K562 (cell line): Measurements from ENCODE around the gene POLE2.

Experiments
- CTCF ChIP-seq, 3 experiments: IDR thresholded peaks in 2 of 3; conservative IDR thresholded peaks in 1 of 3; 2 replicates each; pipeline ENCODE4 v1.5.1; 2011 to 2012; ENCODE audit warnings: low read length in 3 of 3, mild to moderate bottlenecking in 3 of 3, control low read depth in 2 of 3, improper control_type of control experiment in 1 of 3, inconsistent platforms in 1 of 3, low read depth in 1 of 3, mixed read lengths in 1 of 3, moderate library complexity in 1 of 3; ENCODE audit not compliant: insufficient read depth in 2 of 3
- CUX1 ChIP-seq: fragments of 200-800 bp; sonication (Bioruptor generic); IDR thresholded peaks from 2 replicates; pipeline ENCODE4 v1.6.1; 2016; ENCODE audit warnings: missing genetic modification characterization, missing compliant biosample characterization
- EP300 ChIP-seq: IDR thresholded peaks from 2 replicates; pipeline ENCODE4 v1.6.1; 2012; ENCODE audit warnings: low read length, improper control_type of control experiment
- HDGF ChIP-seq: fragments of 450-650 bp; IDR thresholded peaks from 2 replicates; pipeline ENCODE4 v1.6.1; 2016
- HNRNPK ChIP-seq: fragments of 200-400 bp; formaldehyde crosslinking; IDR thresholded peaks from one replicate; pipeline ENCODE4 v1.6.1; 2018; ENCODE audit warnings: mild to moderate bottlenecking, low read depth, low read length; ENCODE audit not compliant: poor library complexity, severe bottlenecking
- MBD2 ChIP-seq: sonication (generic); IDR thresholded peaks from 2 replicates; pipeline ENCODE4 v1.6.1; 2016; ENCODE audit warnings: low read depth, borderline replicate concordance
- TRIM28 ChIP-seq: fragments of 450-650 bp; IDR thresholded peaks from 2 replicates; pipeline ENCODE4 v1.6.1; 2017
- ZNF696 ChIP-seq: fragments of 250-450 bp; sonication (Bioruptor Pico); conservative IDR thresholded peaks from 2 replicates; pipeline ENCODE4 v1.4.0; 2020; ENCODE audit warnings: mild to moderate bottlenecking, moderate library complexity

- TF ChIP-seq EP300 (no peak), HDGF (no peak), CUX1 (CRISPR knock-in tag) (no peak), CTCF (IDR thresholded peaks at IDR 0.05 in 2 of 3, conservative IDR thresholded peaks at IDR 0.05 in 1 of 3; ENCODE audit: insufficient read depth in 2 of 3, low read depth in 1 of 3, low read length in 3 of 3) (no peak), MBD2 (no peak), HNRNPK (no peak), ZNF696 (CRISPR knock-in tag) (no peak), TRIM28 (no peak)
Observed at GRCh38 chr14:49640540-49641417, 47.2 kb downstream of the POLE2 start.
